Kidney tubule cell (primary cell): ENCODE measurements around the gene CIART.
"Not testable (repeated sequence)": the region's sequence is repeated elsewhere in the genome, so short reads cannot be mapped to it uniquely, and the experiment has no call there.

Experiments used
- DNase-seq: peaks from one replicate; pipeline ENCODE4 v3.0.0-alpha.2; 2018; ENCODE audit warnings: low spot score

The CIART gene

GRCh38 chr1:150309758-150310508 is 27.6 kb downstream of the CIART start:
- no peak for DNase-seq

GRCh38 chr1:150311762-150312161 is 29.4 kb downstream of the CIART start:
- no peak for DNase-seq

GRCh38 chr1:150314691-150315090 is 32.3 kb downstream of the CIART start:
- not testable (repeated sequence) for DNase-seq

- DNase-seq: no peak
Measured at GRCh38 chr1:150320667-150320978, 38.3 kb downstream of the CIART start.

- DNase-seq: no peak
Measured at GRCh38 chr1:150321826-150322166, 39.4 kb downstream of the CIART start.

GRCh38 chr1:150322310-150322709 is 40.0 kb downstream of the CIART start:
- DNase-seq: no peak

- DNase-seq: no peak
Measured at GRCh38 chr1:150332651-150333290, 50.4 kb downstream of the CIART start.
